Loucy (cell line): ENCODE measurements around the gene TIFAB.

Source experiments
- CTCF ChIP-seq: fragments of 200-600 bp; sonication (generic); conservative IDR thresholded peaks from 2 replicates; pipeline ENCODE4 v1.5.1; 2014; ENCODE audit warnings: mild to moderate bottlenecking, antibody characterized with exemption, low read length
- EZH2phosphoT487 ChIP-seq: fragments of 200-600 bp; IDR thresholded peaks from 2 replicates; pipeline ENCODE4 v1.6.1; 2018; ENCODE audit warnings: antibody characterized with exemption, mild to moderate bottlenecking, moderate library complexity, borderline replicate concordance

GRCh38 chr5:135492319-135492626 lies 40.1 kb upstream of the TIFAB start:
- TF ChIP-seq CTCF (no peak), EZH2phosphoT487 (no peak)
